ENCODE data around the gene ITPRIPL1.
"Not testable (repeated sequence)": the region's sequence is repeated elsewhere in the genome, so short reads cannot be mapped to it uniquely, and the experiment has no call there.

ITPRIPL1 gene

GRCh38 chr2:96325041-96325883, at the start of gene ITPRIPL1:
Gene ITPRIPL1, plus strand, starts transcription at chr2:96325317. Its CDS starts 523 bp downstream, at chr2:96325840.
- DNase-seq (ENCODE audit: low spot score in 2 of 2) (no peak), ATAC-seq (replicated peaks; ENCODE audit: extremely low read depth, poor library complexity, severe bottlenecking) (peak; percentile 21)
- Mint-ChIP-seq H3K36me3 (ENCODE audit: insufficient read depth) (peaks cover 28% of the 10 kb centered on the region), H3K4me1 (peaks cover 50% of the 10 kb centered on the region), H3K27me3 (no peaks in the 10 kb centered on the region), H3K4me3 (peak within 1 kb of the TSS; percentile 94), H3K27ac (ENCODE audit: low read depth) (peak within 1 kb of the TSS; percentile 91), H3K9me3 (no peaks in the 10 kb centered on the region)

DNA sequence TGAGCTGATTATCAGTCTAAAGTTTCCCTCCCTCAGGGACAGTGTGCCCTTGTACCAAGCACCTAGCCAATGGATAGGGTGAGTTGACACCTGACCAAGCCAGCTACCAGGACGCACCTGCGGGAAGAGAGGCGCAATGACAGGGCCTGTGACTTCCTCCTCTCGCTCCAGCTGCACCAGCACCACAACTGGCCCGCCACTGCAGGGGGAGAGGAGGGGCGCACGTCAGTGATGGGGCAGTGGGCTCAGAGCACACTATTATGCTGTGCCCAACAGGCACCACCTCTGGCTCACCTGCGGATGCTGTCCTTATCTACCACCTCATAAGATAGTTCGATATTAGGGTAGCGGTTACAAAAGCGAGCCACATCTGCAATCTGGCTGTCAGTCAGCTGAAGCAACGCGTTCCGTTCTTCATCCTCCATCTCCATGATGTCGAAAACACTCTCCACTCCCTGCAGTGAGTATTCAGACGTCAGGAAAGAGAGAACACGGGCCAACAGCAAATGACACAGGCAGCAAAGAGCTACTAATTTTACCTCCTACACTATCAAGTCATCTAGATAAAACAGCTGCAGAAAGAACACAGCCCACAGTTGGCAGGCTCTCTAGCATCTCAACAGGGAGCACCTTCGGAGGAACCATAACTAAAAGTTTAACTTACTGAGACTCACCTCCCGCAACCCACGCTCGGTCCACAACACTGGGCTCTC, 48.2 kb upstream of the ITPRIPL1 start:
- peak overlapping the region; percentile 46 for H3K27ac Mint-ChIP-seq (ENCODE audit: low read depth)
- peaks cover 87% of the 10 kb centered on the region for H3K36me3 Mint-ChIP-seq (ENCODE audit: insufficient read depth)
- H3K4me3 Mint-ChIP-seq = no peak overlapping the region
- H3K9me3 Mint-ChIP-seq = no peaks in the 10 kb centered on the region
- DNase-seq (ENCODE audit: low spot score in 2 of 2) (no peak), ATAC-seq (replicated peaks; ENCODE audit: extremely low read depth, poor library complexity, severe bottlenecking) (no peak)
- no peaks in the 10 kb centered on the region for H3K27me3 Mint-ChIP-seq
- no peaks in the 10 kb centered on the region for H3K4me1 Mint-ChIP-seq

GRCh38 chr2:96287273-96287856, 37.8 kb upstream of the ITPRIPL1 start:
- Mint-ChIP-seq H3K9me3 (no peaks in the 10 kb centered on the region), H3K27me3 (no peaks in the 10 kb centered on the region), H3K4me1 (peaks cover 5% of the 10 kb centered on the region), H3K36me3 (ENCODE audit: insufficient read depth) (peaks cover 72% of the 10 kb centered on the region), H3K27ac (ENCODE audit: low read depth) (peak overlapping the region; percentile 14), H3K4me3 (no peak overlapping the region)
- ATAC-seq (replicated peaks; ENCODE audit: extremely low read depth, poor library complexity, severe bottlenecking) = no peak
- DNase-seq (ENCODE audit: low spot score in 2 of 2) = no peak

GRCh38 chr2:96291751-96292150, 33.4 kb upstream of the ITPRIPL1 start:
- DNase-seq (ENCODE audit: low spot score in 2 of 2) (no peak), ATAC-seq (replicated peaks; ENCODE audit: extremely low read depth, poor library complexity, severe bottlenecking) (no peak)
- Mint-ChIP-seq H3K27me3 (no peaks in the 10 kb centered on the region), H3K4me1 (peaks cover 5% of the 10 kb centered on the region), H3K4me3 (no peak overlapping the region), H3K9me3 (no peaks in the 10 kb centered on the region), H3K27ac (ENCODE audit: low read depth) (no peak overlapping the region), H3K36me3 (ENCODE audit: insufficient read depth) (peaks cover 84% of the 10 kb centered on the region)

DNA sequence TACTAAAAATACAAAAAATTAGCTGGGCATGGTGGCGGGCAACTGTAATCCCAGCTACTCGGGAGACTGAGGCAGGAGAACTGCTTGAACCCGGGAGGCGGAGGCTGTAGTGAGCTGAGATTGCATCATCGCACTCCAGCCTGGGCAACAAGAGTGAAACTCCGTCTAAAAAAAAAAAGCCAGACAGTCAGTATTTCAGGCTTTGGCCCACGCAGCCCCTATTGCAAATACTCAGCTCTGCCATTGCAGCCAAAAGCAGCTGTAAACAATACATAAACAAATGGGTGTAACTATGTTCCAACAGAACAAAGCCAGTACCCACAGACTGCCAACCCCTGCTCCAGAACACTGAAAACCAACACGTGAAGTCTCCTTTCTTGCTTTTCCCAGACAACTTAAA, 30.8 kb upstream of the ITPRIPL1 start:
- not testable (repeated sequence) for ATAC-seq (replicated peaks; ENCODE audit: extremely low read depth, poor library complexity, severe bottlenecking); H3K9me3 Mint-ChIP-seq; H3K4me1 Mint-ChIP-seq; H3K27me3 Mint-ChIP-seq; H3K4me3 Mint-ChIP-seq; H3K27ac Mint-ChIP-seq (ENCODE audit: low read depth); DNase-seq (ENCODE audit: low spot score in 2 of 2)
- peaks cover 81% of the 10 kb centered on the region for H3K36me3 Mint-ChIP-seq (ENCODE audit: insufficient read depth)

GRCh38 chr2:96296925-96297324, 28.2 kb upstream of the ITPRIPL1 start:
- Mint-ChIP-seq H3K4me1 (peaks cover 22% of the 10 kb centered on the region), H3K36me3 (ENCODE audit: insufficient read depth) (peaks cover 87% of the 10 kb centered on the region), H3K4me3 (no peak overlapping the region), H3K9me3 (no peaks in the 10 kb centered on the region), H3K27me3 (no peaks in the 10 kb centered on the region), H3K27ac (ENCODE audit: low read depth) (no peak overlapping the region)
- DNase-seq (ENCODE audit: low spot score in 2 of 2) (no peak), ATAC-seq (replicated peaks; ENCODE audit: extremely low read depth, poor library complexity, severe bottlenecking) (no peak)

DNA sequence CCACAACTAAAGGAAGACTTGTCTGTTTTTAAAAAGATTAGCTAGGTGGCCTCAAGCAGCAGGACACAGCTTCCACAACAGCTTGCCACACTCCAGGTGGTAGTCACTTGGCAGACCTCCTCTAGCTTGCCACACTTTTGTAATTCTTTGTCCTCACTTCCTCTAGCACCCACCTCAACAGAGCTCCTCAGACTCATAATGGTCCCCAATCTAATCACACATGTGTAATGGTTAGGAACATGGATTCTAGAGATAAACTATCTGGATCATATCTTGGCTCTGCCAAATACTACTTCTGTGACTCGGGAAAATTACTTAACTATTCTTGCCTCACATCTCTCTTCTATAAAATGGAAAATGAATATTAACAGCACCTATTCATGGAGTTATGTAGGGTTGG, 23.3 kb upstream of the ITPRIPL1 start:
- Mint-ChIP-seq H3K27me3 (no peaks in the 10 kb centered on the region), H3K9me3 (no peaks in the 10 kb centered on the region), H3K36me3 (ENCODE audit: insufficient read depth) (peaks cover 84% of the 10 kb centered on the region), H3K4me3 (no peak overlapping the region), H3K4me1 (peaks cover 63% of the 10 kb centered on the region), H3K27ac (ENCODE audit: low read depth) (peak overlapping the region; percentile 20)
- ATAC-seq (replicated peaks; ENCODE audit: extremely low read depth, poor library complexity, severe bottlenecking) (no peak), DNase-seq (ENCODE audit: low spot score in 2 of 2) (no peak)

DNA sequence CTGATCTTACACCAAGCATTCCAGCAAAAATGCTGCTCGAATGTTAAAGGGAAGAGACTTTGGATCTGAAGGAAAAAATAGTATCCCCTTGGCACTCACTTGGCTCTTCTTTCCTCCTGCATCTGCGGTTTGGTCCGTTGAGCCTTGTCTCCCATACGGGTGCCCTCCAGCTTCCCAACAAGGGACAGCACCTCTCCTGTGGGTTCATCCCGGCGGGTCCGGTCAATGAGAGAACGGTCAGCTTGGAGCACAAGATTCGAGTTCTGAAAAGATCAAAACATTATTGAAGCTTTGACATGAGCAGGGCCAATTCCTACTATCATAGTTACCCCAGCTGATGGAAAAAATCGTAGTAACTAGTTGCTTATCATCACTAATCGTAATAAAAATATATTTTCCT, 20.5 kb upstream of the ITPRIPL1 start:
- Mint-ChIP-seq H3K27ac (ENCODE audit: low read depth) (peak overlapping the region; percentile 100), H3K4me1 (peaks cover 59% of the 10 kb centered on the region), H3K4me3 (peak overlapping the region; percentile 100), H3K9me3 (no peaks in the 10 kb centered on the region), H3K27me3 (no peaks in the 10 kb centered on the region), H3K36me3 (ENCODE audit: insufficient read depth) (peaks cover 64% of the 10 kb centered on the region)
- no peak for ATAC-seq (replicated peaks; ENCODE audit: extremely low read depth, poor library complexity, severe bottlenecking)
- no peak for DNase-seq (ENCODE audit: low spot score in 2 of 2)

- DNase-seq (ENCODE audit: low spot score in 2 of 2) (peak; percentile 78 to 87), ATAC-seq (replicated peaks; ENCODE audit: extremely low read depth, poor library complexity, severe bottlenecking) (peak; percentile 89)
- peak within 1 kb of the TSS; percentile 100 for H3K27ac Mint-ChIP-seq (ENCODE audit: low read depth)
- H3K27me3 Mint-ChIP-seq = no peaks in the 10 kb centered on the region
- H3K4me1 Mint-ChIP-seq = peaks cover 63% of the 10 kb centered on the region
- peak within 1 kb of the TSS; percentile 100 for H3K4me3 Mint-ChIP-seq
- H3K36me3 Mint-ChIP-seq (ENCODE audit: insufficient read depth) = peaks cover 58% of the 10 kb centered on the region
- H3K9me3 Mint-ChIP-seq = no peaks in the 10 kb centered on the region
These were observed 19.8 kb upstream of the ITPRIPL1 start, which contains the start of gene SNRNP200 for GRCh38 chr2:96305091-96305978. Gene SNRNP200, minus strand, starts transcription at chr2:96305546. Its CDS starts 109 bp downstream, at chr2:96305437.

DNA sequence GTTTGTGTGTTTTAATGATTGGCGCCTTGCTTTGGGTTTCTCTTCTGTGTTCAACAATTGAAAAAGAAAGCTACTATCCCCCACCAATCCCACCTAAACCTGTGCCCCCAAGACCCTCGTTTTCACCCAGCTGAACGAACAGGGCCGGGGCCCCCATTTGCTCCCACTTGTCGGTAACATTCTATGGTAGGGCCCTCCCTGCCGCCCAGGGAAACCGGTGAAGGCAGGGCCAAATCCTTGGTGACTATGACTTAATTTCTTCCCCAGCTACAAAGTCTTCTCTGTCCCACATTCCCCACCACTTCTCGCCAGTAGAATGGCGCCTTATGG, 19.2 kb upstream of the ITPRIPL1 start:
- peak overlapping the region; percentile 100 for H3K27ac Mint-ChIP-seq (ENCODE audit: low read depth)
- H3K36me3 Mint-ChIP-seq (ENCODE audit: insufficient read depth) = peaks cover 54% of the 10 kb centered on the region
- DNase-seq (ENCODE audit: low spot score in 2 of 2) = no peak
- no peaks in the 10 kb centered on the region for H3K9me3 Mint-ChIP-seq
- ATAC-seq (replicated peaks; ENCODE audit: extremely low read depth, poor library complexity, severe bottlenecking) = no peak
- H3K4me1 Mint-ChIP-seq = peaks cover 61% of the 10 kb centered on the region
- H3K4me3 Mint-ChIP-seq = peak overlapping the region; percentile 100
- H3K27me3 Mint-ChIP-seq = no peaks in the 10 kb centered on the region

- no peak for ATAC-seq (replicated peaks; ENCODE audit: extremely low read depth, poor library complexity, severe bottlenecking)
- Mint-ChIP-seq H3K27ac (ENCODE audit: low read depth) (peak overlapping the region; percentile 100), H3K27me3 (no peaks in the 10 kb centered on the region), H3K36me3 (ENCODE audit: insufficient read depth) (peaks cover 49% of the 10 kb centered on the region), H3K4me1 (peaks cover 56% of the 10 kb centered on the region), H3K9me3 (no peaks in the 10 kb centered on the region), H3K4me3 (peak overlapping the region; percentile 100)
- DNase-seq (ENCODE audit: low spot score in 2 of 2) = no peak
These were observed 18.7 kb upstream of the ITPRIPL1 start for GRCh38 chr2:96306370-96306769.

DNA sequence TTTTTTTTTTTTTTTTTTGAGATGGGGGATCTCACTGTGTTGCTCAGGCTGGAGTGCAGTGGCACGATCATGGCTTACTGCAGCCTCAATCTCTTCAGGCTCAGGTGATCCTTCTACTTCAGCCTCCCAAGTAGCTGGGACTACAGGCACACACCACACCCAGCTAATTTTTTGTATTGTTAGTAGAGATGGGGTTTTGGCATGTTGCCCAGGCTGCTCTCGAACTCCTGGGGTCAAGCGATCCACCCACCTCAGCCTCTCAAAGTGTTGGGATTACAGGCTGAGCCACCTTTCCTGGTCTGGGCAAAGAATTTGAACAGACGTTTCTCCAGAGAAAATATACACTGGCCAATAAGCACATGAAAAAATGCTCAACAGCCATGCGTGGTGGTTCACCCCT, 16.9 kb upstream of the ITPRIPL1 start:
- no peak for ATAC-seq (replicated peaks; ENCODE audit: extremely low read depth, poor library complexity, severe bottlenecking)
- no peak overlapping the region for H3K27ac Mint-ChIP-seq (ENCODE audit: low read depth)
- peaks cover 33% of the 10 kb centered on the region for H3K36me3 Mint-ChIP-seq (ENCODE audit: insufficient read depth)
- H3K4me1 Mint-ChIP-seq = peaks cover 50% of the 10 kb centered on the region
- H3K9me3 Mint-ChIP-seq = no peaks in the 10 kb centered on the region
- no peak overlapping the region for H3K4me3 Mint-ChIP-seq
- no peaks in the 10 kb centered on the region for H3K27me3 Mint-ChIP-seq
- DNase-seq (ENCODE audit: low spot score in 2 of 2) = no peak

Data from central memory CD8-positive, alpha-beta T cell (primary cell).